Stimulated activated naive CD4-positive, alpha-beta T cell (primary cell): ENCODE data around the gene EME2.
A peak's percentile ranks its signal among the peaks of the same experiment; 100 is the strongest.
"Not testable (repeated sequence)": the region's sequence is repeated elsewhere in the genome, so short reads cannot be mapped to it uniquely, and the experiment has no call there.

Source experiments
- DNase-seq, 6 experiments: peaks; one replicate each; lab custom pipeline; 2025; lab: John Stamatoyannopoulos, UW

Gene EME2

DNA sequence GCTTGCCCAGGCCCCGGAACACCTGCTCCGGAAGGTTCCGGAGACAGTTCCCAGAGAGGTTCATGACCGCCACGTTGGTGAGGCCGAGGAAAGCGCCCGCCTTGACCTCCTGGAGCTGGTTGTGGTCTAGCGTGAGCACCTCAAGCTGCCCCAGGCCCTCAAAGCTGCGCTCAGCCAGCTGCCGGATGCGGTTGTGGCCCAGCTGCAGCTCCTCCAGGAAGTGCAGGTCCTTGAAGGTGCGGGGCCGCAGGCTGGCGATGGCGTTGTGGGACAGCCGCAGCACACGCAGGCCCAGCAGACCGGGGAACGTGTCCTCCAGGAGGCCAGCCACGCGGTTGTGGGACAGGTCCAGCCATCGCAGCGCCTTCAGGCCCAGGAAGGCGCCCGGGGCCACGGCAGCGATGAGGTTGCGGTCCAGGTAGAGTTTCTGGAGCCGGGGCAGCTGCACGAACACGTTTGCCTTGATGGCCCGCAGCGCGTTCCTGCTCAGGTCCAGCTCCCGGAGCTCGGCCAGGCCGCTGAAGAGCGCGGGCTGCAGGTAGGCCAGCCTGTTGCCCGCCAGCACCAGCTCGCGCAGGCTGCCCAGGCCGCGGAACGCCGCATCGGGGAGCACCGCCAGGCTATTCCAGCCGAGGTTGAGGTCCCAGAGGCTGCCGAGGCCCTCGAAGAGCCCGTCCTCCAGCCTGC lies 18.8 kb downstream of the EME2 start:
- DNase-seq, result no peak

DNA sequence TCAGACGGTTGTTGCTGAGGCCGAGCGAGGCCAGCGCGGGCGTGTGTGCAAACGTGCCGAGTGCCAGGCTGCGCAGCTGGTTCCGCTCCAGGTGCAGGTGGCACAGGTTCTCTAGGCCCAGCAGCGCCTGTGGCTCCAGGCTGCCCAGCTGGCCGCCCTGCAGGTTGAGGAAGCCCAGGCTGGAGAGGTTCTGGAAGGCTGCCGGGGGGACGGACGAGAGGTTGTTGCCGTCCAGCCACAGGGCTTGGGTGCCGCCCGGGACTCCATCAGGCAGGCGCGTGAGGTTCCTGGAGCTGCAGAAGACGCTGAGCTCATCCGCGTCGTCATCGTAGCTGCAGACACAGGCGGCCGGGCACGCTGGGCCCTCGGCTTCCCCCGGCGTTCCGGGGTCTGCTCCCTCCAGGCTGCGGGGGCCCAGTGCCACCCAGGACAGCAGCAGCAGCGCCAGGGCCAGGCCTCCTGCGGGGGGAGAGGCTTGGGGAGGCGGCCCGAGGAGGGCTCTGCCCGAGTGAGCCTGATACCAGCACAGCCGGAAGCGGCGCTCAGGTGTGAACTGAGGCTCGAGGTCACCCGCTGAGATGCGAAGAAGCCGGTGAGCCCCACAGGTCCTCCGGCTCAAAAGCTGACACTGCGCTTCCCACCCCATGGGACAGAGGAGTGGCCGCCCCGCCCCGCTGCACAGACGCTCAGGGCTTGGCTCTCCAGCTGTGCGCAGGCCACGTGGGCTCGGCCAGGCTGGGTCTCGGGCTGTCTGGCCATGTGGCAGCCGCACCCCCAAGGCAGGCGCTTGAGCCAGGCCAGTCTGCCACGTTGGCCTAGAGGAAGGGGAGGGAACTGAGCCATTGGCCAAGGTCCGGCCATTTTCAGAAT lies 19.6 kb downstream of the EME2 start:
- DNase-seq, result no peak

DNA sequence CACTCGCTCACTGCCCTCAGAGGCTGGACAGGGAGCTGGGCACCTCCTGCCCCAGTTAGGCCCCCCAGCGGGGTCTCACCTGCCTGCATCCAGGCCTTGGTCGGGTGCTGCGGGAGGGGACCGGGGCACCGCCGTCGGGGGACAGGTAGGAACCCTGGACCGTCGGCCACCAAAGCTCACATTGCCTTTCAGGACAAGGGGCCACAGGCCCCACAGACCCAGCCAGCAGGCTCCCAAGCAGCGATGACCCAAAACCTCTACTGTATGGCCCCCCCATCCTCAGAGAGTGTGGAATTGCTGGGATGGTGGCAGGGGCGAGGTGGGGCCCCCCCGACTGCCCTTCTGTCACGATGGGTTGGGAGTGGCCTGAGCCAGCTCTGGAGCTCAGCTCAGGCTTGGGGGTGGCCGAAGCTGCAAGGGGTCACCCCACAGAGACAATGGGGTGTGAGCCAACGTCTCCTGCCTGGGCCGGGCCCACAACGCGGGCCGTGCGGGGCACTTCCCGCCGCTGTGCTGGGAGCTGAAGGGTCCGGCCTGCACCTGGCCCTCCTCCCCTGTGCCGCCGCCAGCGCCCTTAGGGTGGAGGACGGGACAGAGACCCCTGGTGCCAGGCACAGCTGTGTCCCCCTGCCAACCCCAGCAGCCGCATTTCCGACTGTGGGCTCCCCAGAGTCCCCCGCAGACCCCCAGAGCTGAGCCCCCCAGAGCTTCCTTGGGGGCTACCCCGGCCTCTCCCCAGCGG lies 20.4 kb downstream of the EME2 start:
- DNase-seq, result no peak

DNA sequence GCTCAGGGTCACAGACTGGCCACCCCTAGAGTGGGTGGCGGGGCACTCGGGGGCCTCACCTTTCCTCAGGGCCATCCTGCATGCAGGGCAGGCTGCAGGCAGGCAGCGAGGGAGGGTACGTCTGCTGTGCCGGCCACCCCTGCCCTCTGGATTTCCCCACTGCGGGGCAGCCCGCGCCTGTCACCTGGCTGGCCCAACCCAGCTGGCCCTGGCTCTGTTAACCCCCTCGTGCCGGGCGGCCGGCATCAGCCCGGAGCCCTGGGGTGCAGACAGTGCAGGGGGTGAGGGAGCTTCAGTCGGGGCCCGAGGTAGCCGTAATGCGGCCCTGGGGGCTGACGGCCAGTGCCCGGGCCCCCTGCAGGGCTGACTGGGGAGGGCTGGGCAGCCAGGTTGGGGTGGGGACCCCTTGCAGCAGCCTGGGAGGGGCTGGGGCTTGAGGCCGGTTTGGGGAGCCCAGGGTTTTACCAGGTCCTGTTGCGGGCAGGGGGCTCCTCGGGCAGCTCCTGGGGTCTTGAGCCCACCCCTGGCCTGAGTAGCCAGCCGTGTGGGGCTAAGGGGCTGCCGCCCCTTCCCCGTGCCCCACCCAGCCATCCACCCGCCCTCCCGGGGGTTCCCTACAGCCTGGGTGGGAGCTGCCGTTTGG lies 21.1 kb downstream of the EME2 start, which contains the start of gene IGFALS:
Gene IGFALS (minus strand): TSS at position 128 of the 643 bp plus-strand sequence. CDS start 53 bp downstream, at position 75.
- DNase-seq, result no peak

DNA sequence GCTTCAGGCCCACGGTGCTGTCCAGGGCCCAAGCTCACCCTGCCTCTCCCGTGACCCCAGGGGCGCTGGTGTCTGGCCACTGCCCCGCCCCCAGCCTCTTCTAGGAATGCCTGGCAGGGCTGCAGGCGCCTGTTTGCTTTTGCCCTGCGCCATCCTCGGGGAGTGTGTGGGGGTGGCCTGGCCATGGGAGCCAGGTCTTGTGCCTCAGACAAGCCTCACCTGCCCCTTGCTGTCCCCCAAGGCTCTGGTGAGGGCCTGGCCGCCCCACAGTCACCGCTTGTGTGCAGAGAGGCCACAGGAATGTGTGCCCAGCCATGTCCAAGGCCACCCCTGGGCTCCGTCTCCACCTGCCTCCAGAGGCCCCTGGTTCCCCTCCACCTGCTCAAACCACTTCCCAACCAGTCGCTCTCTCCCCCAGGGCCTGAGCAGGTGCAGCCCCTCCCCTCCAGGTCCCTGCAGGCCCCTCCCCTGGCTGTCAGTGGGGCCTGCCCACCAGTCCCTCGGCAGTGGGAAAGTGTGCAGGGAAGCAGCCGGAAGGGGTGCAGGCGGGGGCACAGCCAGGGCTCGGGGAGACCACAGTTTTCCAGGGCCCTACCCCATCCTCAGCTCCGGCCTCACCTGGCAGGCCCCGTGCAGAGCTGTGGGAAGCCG lies 21.7 kb downstream of the EME2 start:
- DNase-seq, result no peak

DNA sequence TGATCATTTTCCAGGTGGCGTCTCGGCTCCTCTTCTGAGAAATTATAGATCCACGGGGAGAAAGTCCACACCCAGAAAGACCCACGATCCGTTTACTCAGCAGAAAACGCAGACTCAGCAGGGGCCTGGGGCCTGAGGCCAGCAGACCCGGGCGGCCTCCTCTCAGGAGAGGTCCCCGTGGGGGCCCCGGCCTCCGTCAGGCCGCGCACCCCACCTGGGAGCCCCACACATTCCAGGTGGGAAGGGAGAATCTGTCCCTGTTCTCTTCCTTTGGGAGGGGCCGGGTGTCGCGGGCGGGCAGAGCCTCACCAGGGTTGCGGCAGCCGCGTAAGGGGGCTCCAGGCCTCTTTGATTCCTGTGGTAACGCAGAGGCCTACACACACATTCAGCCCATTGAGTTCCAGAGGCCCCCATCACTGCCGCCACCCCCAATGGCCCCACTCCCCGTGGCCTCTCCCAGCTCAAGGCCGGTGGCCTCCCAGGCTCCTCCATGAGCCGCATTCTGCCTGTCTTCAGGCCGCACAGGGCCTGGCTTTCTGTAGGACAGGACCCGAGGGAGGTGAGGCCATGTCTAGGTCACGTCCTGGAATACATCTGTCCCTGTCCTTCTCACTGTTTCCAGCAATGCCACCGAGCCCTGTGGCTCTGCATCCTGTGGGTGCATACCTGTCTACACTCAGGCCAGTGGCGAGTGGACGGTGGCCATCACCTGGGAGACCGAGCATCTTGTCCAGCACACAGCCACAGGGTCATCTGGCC lies 22.5 kb downstream of the EME2 start:
- DNase-seq, result no peak

DNA sequence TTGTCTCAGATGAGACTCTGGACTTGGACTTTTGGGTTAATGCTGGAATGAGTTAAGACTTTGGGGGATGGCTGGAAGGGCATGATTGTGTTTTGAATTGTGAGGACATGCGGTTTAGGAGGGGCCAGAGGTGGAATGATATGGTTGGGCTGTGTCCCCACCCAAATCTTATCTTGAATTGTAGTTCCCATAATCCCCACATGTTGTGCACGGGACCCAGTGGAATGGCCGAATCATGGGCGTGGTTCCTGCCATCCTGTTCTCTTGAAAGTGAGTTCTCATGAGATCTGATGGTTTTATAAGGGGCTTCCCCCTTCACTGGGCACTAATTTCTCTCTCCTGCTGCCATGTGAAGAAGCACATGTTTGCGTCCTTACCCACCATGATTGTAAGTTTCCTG lies 26.7 kb downstream of the EME2 start:
- not testable (repeated sequence) for DNase-seq

DNA sequence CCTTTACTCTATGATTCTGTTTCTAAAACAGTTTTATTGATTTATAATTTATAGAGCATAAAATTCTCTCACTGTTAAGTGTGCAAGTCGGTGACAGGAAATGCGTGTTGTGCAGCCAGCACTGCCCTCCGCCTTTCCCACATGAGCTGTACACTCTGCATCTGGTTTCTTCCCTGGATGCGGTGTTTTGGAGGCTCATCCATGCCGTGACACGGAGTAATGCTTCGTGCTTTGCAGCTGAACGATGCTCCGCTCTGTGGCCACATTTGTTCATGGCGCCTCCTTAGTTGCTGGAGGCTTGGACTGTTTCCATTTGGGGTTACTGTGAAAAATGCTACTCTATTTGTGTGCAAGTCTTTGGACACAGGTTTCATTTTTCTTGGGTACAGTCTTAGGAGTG lies 28.1 kb downstream of the EME2 start:
- DNase-seq, result no peak

DNA sequence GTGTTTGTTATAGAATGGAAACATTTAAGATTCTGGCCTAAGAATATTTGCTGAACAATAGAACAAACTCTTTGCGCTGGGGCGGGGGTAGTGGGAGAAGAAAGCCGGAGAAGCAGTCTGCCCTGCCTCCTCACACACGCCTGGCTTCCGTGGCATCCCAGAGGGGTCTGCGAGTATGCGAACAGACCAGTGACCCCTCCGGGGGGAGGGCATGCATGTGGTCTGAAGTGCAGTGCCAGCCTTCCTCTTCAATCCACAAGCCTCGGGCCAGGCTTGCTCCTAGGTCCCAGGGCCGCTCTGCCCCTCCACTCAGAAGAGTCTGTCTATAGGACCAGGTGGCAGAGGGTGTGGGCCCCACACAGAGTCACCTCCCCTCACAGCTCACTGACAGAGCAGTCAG lies 35.0 kb downstream of the EME2 start:
- no peak for DNase-seq

DNA sequence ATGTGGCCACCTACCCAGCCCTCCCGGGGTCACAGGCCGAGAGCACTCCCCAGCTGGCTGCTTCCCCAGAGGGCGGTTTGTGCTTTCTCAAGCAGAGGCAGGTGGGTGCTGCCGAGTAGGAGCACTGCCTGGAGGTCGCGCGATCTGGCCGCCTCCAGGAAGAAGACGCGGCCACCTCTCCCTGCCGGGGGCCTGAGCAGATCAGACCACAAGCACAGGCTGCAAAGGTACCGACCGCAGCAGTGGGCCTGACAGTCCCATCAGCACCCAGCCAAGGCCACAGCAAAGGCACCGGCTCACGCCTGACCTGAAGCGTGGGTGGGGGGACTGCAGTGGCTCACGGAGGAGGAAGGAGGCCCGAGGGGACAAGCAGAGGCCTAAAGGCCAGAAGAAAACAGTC lies 36.1 kb downstream of the EME2 start:
- no peak for DNase-seq

DNA sequence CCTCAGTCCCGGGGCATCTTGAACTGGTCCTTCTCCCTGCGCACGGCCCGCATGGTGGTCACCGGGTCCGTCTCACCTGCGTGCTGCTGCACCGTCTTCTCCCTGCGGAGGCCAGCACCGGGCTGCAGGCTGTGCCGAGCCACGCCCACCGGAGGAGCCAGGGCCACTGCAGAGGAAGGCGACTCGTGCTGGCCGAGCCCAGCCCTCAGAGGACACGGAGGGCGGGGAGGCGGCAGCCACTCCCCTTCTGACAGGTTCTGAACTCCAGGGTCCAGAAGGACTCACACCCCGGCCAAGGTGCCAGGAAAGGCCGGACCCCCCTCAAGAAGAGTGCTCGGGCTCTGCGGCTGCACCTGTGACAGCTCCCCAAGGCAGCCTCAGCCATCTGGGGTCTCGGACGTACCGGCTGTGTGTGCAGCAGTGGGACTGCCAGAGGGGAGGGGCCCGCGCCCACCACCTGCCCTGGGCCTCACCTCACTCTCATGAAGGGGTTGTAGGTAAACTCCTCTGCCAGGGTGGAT lies 36.7 kb downstream of the EME2 start:
- no peak for DNase-seq

DNA sequence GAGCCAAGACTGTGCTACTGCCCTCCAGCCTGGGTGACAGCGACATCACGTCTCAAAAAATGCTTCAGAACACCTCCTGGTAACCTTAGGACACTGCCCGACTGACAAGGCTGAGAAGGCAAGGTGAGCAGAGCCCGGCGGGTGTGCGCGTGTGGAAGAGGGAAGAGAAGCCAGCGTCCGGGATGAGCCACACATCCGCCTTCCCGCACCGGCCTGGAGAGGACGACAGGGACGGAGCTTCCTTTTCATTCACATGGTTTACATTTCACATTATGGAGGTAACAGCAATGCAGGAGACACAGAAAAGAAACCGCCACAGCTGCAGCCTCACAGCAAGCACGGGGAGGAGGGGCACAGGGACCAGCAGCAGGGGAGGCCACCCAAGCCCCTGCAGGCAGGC lies 37.5 kb downstream of the EME2 start:
- DNase-seq, result no peak

DNA sequence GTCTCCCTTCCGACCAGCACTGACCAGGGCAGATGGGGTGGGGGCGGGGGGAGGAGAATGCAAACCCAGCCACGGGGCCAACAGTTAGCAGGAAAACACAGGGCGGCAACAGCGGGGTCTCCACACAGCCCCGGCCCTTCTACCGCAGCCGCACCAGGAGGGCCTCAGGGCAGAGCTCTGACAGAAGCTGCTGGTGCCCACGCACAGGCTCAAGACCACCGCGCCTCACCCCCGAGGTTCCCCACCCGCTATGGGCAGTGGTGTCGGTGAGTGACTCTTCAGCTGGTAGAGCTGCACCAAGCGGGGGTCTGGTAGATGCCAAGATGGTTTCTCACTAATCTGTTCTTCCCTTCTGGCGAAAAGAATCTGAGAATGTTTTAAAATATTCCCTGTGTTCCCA lies 37.9 kb downstream of the EME2 start:
- no peak for DNase-seq

DNA sequence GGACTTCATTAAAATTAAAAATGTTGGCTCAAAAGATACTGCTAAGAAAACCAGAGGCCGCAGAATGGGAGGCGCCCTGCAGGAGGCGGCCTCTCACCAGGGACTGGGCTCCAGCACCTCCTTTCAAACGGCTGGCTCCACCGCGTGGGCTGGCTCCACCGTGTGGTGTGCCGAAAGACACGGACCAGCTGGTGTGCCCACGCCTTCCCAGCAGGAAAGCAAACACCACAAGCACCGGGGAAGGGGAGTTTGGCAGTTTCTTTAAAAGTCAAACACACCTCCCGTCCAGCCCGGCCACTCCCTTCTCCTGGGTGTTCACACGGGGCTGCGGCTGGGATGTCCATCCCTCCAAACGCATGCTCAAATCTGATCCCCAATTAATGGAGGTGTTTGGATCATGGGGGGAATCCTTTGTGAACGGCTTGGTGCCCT lies 40.1 kb downstream of the EME2 start:
- DNase-seq, result peak; percentile 23 to 52 (median 42)

DNA sequence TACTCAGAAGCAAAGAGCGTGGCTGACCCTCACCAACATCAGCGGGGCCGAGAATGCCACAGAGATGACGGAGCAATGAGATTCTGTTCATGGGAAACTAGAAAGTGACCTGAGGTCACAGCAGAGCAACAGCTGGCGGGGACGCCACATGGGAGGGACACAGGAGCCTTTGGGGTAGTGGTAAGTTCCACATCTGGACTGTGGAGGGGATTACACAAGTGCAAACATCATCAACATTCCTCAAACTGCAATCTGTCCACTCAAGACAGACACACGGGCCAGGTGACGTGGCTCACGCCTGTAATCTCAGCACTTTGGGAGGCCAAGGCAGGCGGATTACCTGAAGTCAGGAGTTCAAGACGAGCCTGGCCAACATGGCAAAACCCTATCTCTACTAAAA lies 42.9 kb downstream of the EME2 start:
- DNase-seq, result no peak

DNA sequence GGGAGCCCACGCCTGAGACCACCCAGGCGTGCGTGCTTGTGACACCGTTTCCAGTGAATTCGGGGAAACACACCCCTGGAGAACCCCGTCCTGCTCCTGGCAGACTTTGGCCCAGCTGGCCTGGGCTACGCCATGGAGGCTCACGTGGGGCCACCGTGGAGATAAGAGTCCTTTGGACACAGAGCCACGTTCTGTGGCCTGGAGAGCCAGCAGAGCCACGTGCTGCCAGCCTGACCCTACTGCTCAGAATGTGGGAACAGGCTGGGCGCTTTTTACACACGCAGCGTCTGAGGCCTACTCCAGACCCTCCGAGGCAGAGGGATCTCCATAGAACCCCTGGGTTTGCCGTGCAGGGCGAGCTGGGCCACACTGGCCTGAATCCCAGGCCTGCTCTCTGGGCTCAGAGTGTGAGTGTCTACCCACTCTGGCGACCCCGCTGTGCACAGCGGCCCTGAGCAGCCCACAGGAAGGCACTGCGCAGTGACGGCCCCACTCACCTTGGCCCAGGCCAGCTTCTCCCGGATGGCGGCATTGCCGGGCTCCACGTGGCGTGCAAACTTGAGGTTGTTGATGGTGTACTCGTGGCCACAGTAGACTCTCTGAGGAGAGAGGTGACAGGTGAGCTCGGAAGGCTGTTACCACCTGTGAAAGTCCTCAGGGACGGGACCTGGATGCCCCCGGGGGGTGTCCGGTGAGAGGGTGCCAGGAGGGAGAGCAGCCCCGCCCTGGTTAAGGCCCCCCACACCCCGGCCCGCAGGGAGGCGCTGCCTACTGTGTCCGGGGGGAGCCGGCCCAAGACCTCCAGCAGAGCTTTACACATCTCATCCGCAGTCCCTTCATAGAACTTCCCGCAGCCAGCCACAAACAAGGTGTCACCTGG lies 44.0 kb downstream of the EME2 start:
- no peak for DNase-seq

DNA sequence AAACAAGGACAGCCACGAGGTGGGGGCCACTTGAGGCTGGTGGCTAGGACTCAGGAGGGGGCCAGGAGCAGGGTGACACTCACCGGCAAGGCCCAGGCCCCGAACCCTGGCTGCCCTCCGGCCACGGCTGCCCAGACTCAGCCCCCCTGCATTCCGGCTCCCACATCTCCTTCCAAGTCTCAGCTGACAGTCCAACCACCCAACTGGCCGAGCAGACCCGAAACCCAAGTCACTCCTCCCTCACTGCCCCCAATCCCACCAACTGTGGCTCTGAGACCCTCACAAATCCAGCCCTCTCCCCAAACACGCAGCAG lies 44.6 kb downstream of the EME2 start:
- DNase-seq, result no peak

DNA sequence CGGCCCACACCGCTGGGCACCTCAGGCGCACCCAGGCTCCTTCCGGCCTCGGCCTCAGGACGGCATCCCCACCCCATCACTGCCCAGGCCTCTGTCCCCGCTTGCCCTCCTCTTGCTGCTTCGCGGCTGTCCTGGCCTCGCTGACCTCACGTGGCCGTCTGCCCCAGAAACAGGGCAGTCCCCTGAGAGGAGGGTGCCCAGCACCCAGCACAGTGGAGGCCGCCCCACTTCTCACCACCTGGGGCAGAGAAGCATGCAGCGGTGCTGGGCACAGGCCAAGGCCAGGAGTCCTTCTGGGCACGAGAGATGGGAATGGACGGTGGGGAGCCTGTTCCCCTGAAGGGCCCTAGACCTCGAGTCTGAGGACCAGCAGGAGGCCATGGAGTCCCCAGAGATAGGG lies 45.1 kb downstream of the EME2 start:
- no peak for DNase-seq

DNA sequence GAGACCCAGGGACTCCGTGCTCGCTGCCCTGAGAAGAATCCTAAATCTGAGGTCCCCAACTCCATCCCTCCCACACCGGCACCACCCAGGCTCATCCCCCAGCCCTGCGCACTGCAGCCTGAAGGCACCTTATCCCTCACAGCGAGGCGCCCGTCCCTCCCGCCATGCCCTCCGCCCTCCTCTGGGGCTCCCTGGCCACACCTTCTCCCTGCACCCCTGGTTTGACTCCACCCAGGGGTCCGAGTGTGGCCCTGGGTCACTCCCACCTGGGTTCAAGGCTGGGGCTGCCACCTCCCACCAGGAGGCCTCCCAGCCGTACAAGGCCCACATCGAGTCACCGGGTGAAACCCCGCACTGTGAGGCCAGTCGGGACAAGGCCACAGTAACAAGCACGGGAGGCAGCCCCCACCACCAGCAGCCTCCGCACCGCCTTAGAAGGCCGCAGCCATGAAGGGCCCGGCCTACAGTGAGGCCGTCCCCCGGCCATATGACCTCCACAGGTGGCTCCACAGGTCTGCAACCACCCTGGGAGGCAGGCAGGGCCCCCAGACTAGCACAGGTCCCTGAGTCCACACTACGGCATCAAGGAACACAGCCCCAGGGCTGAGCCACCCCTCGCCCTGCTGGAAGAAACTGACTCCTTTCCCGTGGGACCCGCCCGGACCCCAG lies 45.7 kb downstream of the EME2 start:
- DNase-seq, result no peak
